ENCODE results near the gene DGKD.

- no peak for TF ChIP-seq GATA3 (IDR thresholded peaks at IDR 0.05; ENCODE audit: low read depth, low read length)
- TF ChIP-seq GATA2 (IDR thresholded peaks at IDR 0.05; ENCODE audit: low read depth, low read length), result no peak
Observed at GRCh38 chr2:233449921-233450863, 95.9 kb downstream of the DGKD start.

All from SH-SY5Y (cell line).